GOT3 (cell line): Measurements from ENCODE around the gene RMDN3.

ENCODE experiments used
- DNase-seq: peaks from one replicate; lab custom pipeline; 2025; ENCODE audit warnings: mixed read lengths; lab: John Stamatoyannopoulos, UW

RMDN3 gene, protein sequence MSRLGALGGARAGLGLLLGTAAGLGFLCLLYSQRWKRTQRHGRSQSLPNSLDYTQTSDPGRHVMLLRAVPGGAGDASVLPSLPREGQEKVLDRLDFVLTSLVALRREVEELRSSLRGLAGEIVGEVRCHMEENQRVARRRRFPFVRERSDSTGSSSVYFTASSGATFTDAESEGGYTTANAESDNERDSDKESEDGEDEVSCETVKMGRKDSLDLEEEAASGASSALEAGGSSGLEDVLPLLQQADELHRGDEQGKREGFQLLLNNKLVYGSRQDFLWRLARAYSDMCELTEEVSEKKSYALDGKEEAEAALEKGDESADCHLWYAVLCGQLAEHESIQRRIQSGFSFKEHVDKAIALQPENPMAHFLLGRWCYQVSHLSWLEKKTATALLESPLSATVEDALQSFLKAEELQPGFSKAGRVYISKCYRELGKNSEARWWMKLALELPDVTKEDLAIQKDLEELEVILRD

DNA sequence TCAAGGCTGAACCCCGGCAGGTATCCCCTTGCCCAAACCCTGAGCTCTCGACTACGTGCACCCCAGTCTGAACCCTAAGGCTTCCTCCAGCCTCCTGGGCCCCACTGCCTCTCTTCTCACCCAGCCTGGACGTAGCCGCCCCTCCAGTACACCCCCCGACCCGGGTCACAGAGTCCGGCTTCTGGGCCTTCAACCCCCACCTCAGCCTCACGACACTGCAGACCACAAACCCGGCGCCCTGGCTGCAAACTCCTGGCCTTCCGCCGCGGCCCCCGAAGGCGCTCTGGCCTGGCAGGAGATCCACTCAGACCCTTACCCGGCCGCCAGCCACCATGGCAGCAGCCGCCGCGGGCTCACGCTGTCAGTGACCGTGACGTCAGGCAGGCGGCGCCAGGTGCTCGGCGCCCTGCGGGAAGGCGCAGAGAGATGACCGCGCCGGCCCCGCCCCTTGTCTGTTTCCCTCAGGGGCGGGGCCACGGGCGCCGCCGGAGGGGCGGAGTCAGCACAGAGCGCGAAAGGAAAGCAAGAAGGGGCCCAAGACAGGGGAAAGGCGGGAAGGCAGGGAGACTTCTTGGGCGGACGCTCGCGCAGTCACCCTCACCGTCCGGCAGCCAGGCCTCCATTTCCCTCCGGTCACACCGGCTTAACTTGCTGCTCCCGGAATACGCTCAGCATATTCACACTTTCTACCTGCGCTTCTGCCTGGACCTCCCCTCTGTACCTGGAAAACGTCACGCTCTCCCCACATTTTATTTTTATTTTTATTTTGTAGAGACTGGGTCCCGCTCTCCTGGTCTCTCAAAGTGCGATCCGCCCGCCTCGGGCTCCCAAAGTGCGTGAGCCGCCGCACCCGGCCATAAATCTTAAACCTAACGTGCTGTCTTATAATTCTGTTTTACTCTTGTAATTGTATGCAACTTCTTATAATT lies at the start of gene RMDN3:
Gene RMDN3, minus strand, starts transcription at position 372 of the 929 bp plus-strand sequence. CDS start 471 bp downstream, outside the sequence.
- DNase-seq = peak; percentile 56

DNA sequence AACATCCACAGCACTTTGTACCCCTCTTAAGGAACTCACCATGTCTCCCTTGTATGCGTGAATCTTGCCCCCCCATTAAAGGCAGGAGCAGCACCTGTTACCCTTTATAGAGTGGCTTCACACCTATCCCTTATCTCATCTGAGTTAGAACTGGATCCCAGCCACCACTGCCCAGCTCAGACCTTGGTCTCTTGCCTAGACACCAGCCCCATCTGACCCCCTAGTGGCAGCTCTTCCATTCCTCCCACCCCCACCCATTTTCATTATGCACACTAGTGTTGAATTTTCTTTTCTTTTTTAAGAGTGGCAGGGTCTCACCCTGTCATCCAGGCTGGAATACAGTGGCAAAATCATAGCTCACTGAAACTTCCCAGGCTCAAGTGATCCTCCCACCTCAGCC lies 48.6 kb upstream of the RMDN3 start:
- no peak for DNase-seq

DNA sequence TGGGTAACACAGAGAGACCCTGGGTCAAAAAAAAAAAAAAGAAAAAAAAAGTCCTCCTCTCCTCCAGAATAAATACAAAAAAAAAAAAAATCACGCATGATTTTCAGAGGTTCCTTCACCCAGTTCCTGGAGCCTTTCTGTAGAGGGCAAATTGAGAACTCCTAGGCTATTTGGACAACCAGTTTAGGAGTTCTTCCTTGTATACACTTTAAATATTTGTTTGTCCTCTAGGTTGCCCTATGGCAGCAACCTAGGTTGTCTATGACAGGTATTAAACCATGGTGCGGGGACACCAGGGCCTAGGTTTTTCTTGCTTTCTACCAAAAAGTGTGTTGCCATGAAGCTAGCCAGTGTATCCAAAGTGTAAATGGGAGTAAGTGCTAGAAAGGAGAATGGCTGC lies 48.0 kb upstream of the RMDN3 start:
- no peak for DNase-seq

DNA sequence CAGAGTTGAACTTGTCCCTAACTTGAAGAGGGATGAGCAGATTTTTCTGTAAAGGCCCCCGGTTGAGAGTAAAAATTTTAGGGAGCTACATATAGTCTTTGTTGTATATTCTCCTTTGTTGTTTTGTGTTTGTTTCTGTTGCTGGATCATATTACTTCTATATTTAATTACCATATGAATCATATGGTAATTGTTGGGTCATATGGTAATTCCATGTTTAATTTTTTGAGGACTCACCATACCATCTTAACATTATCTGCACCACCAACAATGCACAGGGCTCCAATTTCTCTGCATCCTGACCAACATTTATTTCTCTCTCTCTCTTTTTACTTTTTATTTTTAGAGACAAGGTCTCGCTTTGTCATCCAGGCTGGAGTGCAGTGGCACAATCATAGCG lies 44.5 kb upstream of the RMDN3 start:
- no peak for DNase-seq

DNA sequence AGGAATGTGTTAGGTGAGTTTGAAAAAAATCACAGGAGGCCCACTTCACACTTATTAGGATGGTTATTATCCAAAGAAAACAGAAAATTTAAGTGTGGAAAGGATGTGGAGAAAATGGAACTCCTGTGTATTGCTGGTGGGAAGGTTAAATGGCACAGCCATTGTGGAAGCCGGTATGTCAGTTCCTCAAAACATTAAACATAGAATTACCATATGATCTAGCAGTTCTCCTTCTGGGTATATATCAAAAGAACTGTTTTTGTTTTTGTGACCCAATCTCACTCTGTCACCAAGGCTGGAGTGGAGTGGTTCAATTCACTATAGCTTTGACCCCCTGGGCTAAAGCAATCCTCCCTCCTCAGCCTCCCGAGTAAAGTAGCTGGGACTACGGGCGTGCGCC lies 41.5 kb upstream of the RMDN3 start:
- no peak for DNase-seq

DNA sequence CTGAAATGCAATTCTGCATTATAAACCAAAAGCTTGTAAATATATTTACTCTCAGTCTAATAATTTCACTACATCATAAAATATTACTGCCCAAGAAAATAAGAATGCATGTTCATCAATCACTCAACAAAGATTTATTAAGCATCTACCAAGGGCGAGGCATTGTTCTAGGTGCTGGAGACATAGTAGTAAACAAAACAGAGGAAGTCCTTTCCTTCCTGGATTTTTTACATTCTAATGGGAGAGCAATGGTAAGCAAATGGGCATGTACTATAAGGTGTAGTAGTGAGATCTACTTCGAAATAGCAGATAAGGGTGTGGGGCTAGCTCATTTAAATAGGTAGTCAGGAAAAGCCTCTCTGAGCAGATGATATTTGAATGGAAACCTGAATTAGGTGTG lies 41.0 kb upstream of the RMDN3 start:
- no peak for DNase-seq

DNA sequence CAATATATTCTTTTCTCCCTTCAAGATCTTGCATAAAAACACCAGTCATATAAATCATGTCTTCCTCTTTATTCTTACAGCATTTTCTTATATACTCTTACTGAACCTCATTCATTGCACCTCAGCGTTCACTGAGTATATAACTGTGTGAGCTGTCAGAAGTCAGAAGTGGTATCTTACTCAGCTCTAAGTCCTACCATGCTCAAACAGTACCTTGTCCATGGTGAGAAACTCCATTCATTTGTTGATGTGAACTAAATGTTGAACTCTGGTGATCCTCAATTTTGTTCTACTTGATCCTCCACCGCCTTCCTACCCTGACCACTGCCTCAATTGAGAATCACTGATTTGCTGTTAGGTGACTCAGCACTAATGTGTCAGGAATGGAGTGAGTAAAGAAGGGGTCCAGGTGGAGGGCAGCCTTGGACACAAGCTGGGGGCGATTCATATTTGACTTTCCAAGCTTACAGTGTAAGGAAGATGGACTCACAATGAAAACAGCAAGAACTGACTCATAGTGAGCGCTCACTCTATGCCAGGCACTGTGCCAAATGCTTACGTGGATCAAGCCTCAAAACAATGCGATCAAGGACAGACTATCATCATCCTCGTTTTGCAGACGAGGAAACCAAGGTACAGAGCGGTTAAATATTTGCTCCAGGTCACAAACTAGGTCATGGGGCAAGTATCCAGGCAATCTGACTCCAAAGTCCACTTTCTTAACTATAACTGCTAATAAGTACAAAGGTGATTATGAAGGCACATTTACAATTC lies 38.3 kb upstream of the RMDN3 start:
- DNase-seq = no peak

DNA sequence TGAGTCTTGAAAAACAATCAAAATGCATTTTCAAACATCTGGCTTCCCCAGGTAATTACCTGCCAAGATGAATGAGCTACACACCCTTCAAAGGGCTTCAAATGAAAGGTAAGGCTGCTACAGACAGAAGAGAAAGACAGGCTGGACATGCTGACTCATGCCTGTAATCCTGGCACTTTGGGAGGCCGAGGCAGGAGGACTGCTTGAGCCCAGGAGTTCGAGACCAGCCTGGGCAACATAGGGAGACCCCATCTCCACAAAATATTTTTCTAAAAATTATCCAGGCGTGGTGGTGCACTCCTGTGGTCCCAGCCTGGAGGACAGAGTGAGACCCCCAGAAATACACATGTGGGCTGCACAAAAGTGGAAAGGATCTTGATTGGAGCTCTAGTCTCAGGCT lies 37.3 kb upstream of the RMDN3 start:
- no peak for DNase-seq

DNA sequence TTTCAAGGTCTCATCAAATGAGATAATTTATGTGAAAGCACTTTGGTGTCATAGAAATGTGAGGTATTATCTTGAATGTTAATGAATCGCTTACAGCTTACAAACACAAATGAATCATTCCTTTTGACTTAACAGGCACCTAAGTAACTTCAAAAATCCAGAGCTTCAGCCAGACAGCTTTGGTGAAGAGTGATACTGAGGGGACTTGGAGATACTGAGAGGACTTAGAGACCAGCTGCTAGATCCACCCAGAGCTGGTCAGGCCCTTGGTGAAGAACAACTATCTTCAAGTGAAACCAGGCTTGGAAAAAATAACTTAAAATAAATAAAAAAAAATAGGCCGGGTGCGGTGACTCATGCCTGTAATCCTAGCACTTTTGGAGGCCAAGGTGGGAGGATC lies 35.7 kb upstream of the RMDN3 start:
- no peak for DNase-seq

DNA sequence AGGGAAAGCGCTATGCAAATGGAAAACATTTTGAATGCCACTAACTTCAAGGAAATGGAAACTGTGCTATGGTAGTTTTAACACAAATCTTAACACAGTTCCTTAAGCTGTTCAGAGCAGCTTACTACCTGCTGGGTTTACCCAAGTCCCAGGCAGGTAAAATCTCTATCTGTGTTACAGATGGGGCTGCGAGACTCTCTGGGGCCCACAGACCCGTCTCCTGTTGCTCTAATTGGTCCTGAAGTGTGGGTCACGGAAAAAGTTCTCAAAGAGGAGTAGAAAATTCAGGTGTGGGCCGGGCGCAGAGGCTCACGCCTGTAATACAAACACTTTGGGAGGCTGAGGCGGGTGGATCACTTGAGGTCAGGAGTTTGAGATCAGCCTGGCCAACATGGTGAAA lies 34.9 kb upstream of the RMDN3 start:
- DNase-seq = no peak

DNA sequence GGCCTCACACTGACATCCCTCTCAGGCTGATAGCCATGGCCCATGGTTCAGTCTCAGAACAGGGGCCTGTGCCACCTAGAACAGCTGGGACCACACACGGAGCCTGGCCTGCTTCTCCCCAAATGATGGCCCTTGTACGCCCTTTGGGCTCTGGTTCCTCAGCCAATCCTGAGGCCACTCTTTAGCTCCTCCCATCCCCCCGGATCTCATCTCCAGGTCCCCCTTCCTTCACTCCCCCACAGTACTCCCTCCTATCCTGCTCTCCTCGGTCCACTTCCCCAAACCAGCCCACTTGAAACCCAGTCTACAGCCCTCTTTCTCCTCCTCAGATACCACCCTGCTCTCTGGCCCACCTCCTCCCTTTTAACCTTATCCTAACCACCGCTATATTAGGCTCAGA lies 34.1 kb upstream of the RMDN3 start:
- DNase-seq = no peak

DNA sequence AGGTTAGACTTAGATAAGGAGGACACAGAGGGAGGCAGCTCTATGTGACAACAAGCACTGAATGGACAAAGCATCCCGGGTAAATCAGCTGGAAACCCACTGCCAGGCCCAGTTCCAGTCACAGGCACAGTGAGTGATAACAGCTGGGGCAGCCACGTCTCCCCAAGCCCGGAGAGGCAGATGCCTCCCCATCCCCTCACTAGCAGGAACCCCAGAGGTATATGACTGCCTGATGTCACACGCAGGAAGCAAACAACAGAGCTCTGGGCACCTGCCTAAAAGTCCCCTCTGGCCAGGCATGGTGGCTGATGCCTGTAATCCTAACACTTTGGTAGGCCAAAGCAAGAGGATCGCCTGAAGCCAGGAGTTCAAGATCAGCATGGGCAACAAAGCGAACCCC lies 32.9 kb upstream of the RMDN3 start:
- no peak for DNase-seq

DNA sequence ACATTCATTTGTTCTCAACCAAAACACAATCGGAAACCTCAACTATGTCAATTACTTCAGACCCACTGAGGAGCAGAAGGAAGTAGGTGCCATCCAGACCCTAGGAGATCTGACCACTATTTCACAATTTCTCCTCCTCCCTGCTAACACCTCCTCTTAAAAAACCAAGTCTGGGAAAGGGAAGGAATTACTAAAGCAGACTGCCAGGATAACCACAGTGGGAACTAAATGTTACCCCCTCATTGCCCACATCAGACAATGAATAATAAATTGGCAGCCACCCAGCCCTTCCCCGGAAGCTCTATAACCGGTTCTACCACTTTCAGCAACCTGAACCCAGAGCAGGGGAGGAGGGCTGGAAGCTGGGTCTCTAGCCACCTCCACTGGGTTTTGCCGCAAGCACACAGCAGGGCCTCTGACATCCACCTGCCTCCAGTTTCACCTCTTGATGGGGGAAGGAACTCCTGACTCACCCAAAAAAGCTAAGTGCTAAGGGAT lies 32.3 kb upstream of the RMDN3 start:
- no peak for DNase-seq

DNA sequence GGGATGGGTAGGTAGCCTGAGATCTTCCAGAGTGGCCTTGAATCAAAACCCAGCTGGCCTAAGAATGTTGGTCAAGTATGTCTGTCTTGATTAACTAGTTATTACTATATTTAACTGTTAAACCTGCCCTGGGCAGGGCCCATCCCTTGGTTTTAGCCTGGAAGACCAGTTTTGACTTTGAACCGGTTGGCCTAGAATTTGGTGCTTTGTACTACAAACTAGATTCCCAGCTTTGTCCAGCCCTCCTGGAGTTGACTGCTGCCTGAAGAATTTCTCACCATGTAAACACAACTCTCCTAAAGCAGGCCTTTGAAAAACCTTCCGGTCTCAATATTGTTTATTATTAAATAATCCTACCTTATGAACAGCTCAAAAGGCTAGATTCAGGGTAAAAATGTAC lies 30.8 kb upstream of the RMDN3 start:
- DNase-seq = no peak

DNA sequence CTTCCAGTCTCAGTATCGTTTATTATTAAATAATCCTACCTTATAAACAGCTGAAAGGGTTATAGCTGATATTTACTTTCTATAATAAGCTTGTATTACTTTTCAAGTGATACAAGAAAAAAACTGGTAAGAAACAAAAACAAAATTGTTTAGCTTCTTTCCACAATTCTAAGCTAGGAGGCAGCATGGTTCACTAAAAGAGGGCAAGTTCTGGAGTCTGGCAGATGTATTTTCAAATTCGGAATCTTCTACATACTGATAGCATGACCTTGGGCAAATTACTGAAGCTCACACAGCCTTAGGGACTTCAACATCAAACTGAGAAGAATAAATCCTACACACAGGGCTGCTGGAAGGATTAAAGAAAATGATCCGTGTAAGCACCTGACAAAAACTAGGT lies 30.1 kb upstream of the RMDN3 start:
- DNase-seq = no peak

DNA sequence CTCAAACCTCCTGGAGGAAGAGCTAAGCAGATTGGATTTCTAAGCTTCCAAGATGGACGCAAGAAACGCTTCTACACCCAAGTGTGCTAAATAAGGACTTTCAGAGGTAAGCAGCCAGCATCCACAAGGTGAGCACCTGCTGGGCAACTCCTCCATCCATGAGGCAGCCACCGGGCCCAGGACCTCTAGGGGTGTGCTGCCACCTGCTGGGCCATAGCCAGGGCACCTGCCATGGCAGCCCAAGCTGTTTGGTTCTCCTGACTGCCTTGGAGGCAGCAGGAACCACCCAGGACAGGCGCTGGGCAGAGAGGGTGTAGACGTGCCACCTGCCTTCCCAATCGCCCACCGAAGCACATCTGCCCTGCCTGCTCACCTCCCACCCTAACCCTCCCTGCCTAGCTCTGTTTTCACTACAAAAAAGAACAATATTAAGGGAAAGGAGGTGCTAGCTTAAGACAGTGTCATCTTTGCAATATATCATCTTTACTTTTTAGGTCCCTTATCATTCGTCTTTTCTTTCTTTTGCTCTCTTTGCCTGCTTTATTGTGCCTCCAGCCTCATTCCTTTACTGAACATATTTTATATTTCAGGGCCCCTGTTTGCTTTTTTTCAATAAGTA lies 27.7 kb upstream of the RMDN3 start:
- DNase-seq = no peak

DNA sequence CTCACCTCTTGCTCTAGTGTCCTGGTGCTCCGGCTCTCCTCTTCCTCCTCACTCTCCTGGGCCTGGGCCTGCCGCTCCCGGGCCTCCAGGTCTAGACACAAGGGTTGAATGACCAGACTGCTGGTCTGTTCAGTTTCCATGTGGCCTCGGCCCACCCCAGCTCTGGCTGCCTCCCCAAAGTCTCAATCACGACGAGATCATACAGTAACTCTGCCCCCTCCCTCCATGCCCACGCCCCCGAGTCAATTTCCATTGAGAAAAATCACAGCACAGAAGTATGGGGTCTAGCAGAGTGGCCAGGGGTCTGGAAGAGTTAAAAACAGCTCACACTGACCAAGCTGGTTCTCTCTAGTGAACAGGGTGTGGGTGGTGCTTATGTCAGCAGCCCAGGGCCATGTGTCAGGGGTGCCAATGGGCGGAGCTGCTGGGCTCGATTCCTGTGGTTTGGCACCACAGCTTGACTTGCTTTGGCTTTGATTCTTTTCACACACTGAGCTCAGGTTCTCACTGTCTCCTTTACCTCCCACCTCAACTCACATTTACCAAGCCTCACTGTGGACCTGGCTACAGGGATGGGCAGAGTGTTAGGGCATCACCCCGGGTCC lies 21.6 kb upstream of the RMDN3 start:
- no peak for DNase-seq

DNA sequence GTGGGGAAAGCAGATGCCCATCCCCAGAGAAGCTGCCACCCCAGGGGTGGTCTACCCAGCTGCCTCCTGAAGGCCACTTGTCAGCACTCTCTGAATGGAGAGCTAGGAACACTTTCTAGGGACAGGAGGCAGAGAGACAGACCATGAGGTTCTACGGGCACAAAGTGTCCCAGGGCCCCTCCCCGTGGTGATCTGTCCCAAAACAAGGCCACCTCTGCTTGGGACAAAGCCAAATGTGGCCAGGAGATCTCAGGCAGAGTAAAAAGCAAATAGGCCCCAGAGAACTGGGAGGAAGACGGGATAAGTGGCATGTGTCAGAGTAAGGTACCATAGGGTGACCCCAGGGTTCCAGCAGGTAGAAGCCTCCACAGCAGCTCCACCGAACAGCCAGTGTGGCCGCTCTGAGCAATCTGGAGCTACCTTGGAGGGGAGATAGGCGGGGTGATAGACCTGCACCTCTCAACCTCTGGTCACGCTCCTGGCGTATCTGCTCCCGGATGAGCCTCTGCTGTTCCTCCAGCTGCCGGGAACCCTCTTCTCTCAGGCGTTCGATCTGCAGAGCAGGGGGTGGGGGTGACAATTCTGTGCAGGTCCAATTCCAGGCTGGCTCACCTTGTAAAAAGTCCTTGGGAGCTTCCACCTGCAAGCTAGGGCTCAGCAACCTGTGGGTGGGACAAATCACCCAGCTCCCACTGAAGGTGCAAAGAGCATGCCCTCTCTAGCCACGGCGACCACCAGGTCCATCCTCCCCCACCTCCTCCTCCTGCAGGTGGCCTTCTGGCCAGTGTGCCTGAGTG lies 20.9 kb upstream of the RMDN3 start:
- no peak for DNase-seq

DNA sequence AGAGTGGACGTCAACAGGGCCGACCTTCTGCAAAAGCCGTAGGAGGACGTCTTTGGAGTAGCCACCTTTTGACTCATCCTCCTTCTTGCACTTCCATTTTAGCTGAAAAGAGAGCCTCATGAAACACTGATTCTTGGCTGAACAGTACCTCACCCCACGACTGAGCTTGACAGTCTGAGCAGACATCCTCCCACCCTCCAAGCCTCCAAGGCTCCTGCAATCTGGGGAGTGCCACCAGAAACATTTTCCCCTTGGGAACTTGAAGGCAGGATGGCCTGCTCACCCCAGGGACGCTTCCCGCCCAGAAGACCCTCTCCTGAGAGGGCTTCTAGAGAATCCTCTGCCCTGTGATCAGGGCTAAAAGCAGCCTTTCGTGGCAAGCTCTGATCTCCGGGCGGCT lies 20.0 kb upstream of the RMDN3 start:
- no peak for DNase-seq

DNA sequence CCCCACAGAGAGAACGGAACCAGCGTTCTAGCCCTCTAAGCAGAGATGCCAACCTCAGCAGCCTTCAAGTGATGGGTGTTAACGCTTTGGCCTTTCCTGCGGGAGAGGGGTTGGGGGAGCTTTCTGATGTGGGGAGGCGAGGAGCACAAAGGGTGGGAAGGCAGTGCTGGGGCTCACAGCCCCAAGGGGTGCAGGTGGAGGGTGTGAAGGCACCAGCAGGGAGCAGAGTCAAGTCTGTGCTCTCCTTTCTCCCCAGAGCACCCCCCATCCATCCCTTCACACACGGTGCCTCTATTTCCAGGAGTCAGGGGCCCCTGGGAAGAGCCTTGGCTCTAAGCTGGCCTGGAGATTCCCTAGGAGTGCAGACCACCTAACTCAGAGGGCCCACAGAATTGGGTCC lies 18.8 kb upstream of the RMDN3 start:
- DNase-seq = no peak
